CD4-positive, alpha-beta memory T cell (primary cell): Measurements from ENCODE around the gene GPR139. TPM values are rescaled to one million over a fixed set of nuclear protein-coding genes. Genes with fewer than 3 reads are reported as not detected.

Experiments used
- CTCF ChIA-PET: fragments of 350-600 bp; sonication (Branson Sonifier 250); formaldehyde crosslinking; loops from one replicate; lab custom pipeline; 2021; ENCODE audit warnings: inconsistent platforms; ENCODE audit not compliant: partially characterized antibody; lab: Charles Lee
- POLR2A ChIA-PET: fragments of 350-600 bp; sonication (Branson Sonifier 250); formaldehyde crosslinking; loops from one replicate; lab custom pipeline; 2021; ENCODE audit not compliant: partially characterized antibody; lab: Charles Lee
- DNase-seq, 5 donors: peaks; one replicate each; pipeline versions ENCODE4 v3.0.0 to v3.0.0-alpha.2; 2020 to 2022; ENCODE audit warnings: mixed read lengths in 1 of 5
- H3K27ac ChIP-seq: one replicate; pipeline ENCODE4 v1.7.0; 2013; ENCODE audit warnings: low read depth, low read length
- H3K27me3 ChIP-seq: 2 replicates; pipeline ENCODE4 v1.7.0; 2013; ENCODE audit warnings: mild to moderate bottlenecking, low read length, moderate library complexity; ENCODE audit not compliant: insufficient read depth
- H3K36me3 ChIP-seq: 2 replicates; pipeline ENCODE4 v1.7.0; 2013; ENCODE audit warnings: mild to moderate bottlenecking, low read length, moderate library complexity; ENCODE audit not compliant: insufficient read depth
- H3K4me1 ChIP-seq: 2 replicates; pipeline ENCODE4 v1.7.0; 2013; ENCODE audit warnings: mild to moderate bottlenecking, low read length, moderate library complexity; ENCODE audit not compliant: insufficient read depth
- H3K4me3 ChIP-seq, 2 donors: one replicate each; pipeline ENCODE4 v1.7.0; 2013; ENCODE audit warnings: low read length in 2 of 2, mild to moderate bottlenecking in 1 of 2
- H3K9me3 ChIP-seq, 2 donors: one replicate each; pipeline ENCODE4 v1.7.0; 2013; ENCODE audit warnings: low read length in 2 of 2, control low read depth in 1 of 2; ENCODE audit not compliant: control insufficient read depth in 1 of 2
- H3K27ac Mint-ChIP-seq, 7 donors: one replicate each; pipeline ENCODE4 v1.8.0; 2020 to 2021; ENCODE audit warnings: mixed read lengths in 7 of 7, mild to moderate bottlenecking in 6 of 7, inconsistent platforms in 3 of 7, moderate library complexity in 3 of 7
- H3K27me3 Mint-ChIP-seq, 2 donors: one replicate each; pipeline ENCODE4 v1.8.0; 2020 to 2021; ENCODE audit warnings: mixed read lengths in 2 of 2
- H3K36me3 Mint-ChIP-seq, 2 donors: one replicate each; pipeline ENCODE4 v1.8.0; 2020 to 2021; ENCODE audit warnings: mixed read lengths in 2 of 2, inconsistent platforms in 1 of 2, mild to moderate bottlenecking in 1 of 2
- H3K4me1 Mint-ChIP-seq, 4 donors: one replicate each; pipeline ENCODE4 v1.8.0; 2020 to 2021; ENCODE audit warnings: mixed read lengths in 4 of 4, mild to moderate bottlenecking in 1 of 4
- H3K4me3 Mint-ChIP-seq, 8 donors: one replicate each; pipeline ENCODE4 v1.8.0; 2020 to 2021; ENCODE audit warnings: mixed read lengths in 8 of 8, mild to moderate bottlenecking in 7 of 8, moderate library complexity in 6 of 8, inconsistent platforms in 3 of 8
- H3K9me3 Mint-ChIP-seq, 8 donors: one replicate each; pipeline ENCODE4 v1.8.0; 2020 to 2021; ENCODE audit warnings: mixed read lengths in 8 of 8, mild to moderate bottlenecking in 5 of 8, inconsistent platforms in 3 of 8, moderate library complexity in 1 of 8
- intact Hi-C: fragments of 100-400 bp; cut with micrococcal nuclease; formaldehyde crosslinking; loops from one replicate; pipeline ENCODE4 v1.15.1; 2023
- polyA plus RNA-seq, 2 donors: library from polyadenylated mRNA; unstranded; fragments of 300-500 nt; fragmentation: Illumina TruSeq; gene quantifications; one replicate each; pipeline ENCODE4 v1.2.3, GENCODE V29; 2021
- total RNA-seq, 2 experiments: library from RNA; stranded (reverse); gene quantifications; one replicate each; pipeline ENCODE4 v1.2.3, GENCODE V29; 2021

Gene GPR139
- total and polyA plus RNA-seq, 4 experiments from 2014 or later = not detected

DNA sequence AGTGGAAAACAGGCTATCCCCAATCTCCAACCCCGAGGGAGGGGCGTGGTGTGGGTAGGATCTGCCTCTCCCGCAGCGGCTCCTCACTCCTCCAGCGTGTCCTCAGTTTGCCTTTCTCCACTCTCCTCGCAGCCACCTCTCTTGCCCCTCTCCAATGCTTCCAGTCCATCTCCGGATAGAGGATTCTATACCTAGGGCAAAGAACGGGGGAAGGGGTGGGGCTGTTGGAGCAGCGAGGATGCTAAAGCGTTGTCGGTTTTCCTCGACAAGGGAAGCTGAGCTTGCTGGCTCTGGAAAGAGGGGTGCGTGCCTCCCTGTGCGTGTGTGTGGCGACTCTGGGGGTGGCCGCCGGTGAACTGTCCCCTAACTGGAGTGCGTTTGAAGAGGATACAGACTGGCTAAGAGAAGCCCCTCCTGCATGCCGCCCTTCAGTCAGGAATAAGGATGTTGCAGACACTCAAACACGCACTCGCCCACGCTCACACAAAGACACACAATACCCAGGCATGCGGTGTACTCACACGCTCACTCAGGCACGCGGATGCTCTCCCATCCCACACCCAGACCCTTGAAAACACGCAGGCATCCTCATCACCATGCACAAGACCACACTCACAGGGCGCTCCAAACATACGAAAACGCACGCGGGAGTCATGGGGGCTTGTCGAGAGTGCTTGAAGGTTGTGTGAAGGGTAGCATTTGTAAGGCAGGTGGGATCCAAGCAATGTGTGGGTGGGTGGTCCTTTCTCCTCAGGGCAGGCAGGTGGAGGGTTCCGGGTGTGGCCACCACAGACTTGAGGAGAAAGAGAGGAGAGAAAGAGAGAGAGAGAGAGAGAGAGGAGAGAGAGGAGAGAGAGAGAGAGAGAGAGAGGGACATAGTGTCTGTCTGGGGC, 655 bp upstream of the GPR139 start:
- no peak overlapping the region for H3K27ac Mint-ChIP-seq

DNA sequence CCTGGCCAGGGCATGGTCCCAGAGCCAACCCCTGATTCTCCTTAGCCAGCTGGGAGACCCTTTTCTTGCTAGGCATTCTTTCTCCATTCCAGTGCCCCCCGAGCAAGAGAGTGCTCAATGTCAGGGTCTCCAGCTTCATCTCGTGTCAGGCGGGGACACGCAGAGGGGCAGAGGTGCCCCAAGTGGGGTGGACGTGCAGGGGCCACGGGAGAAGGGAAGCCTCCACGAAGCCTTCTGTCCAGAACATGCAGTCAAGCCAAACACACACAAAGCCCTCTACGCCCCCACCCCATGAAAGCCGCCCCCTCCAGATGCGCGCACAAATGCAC, 852 bp downstream of the GPR139 start:
- Mint-ChIP-seq H3K27ac (no peak overlapping the region), H3K9me3 (peaks cover 0 to 20% (median 5%) of the 10 kb centered on the region in 8 donors)

More for the DNA sequence above, 655 bp upstream of the GPR139 start:
- Mint-ChIP-seq H3K4me3 (no peak overlapping the region), H3K4me1 (no peaks in the 10 kb centered on the region), H3K27me3 (peaks cover 20 to 26% of the 10 kb centered on the region in 2 donors), H3K9me3 (peaks cover 0 to 12% (median 3%) of the 10 kb centered on the region in 8 donors), H3K36me3 (no peaks in the 10 kb centered on the region)
- POLR2A ChIA-PET = no interaction called here
- DNase-seq = no peak
- Histone ChIP-seq H3K4me3 (no peak overlapping the region), H3K27me3 (no peaks in the 10 kb centered on the region), H3K36me3 (no peaks in the 10 kb centered on the region), H3K27ac (no peak overlapping the region), H3K9me3 (no peaks in the 10 kb centered on the region), H3K4me1 (no peaks in the 10 kb centered on the region)
- intact Hi-C loops = no loop called here
- CTCF ChIA-PET = no interaction called here

DNA sequence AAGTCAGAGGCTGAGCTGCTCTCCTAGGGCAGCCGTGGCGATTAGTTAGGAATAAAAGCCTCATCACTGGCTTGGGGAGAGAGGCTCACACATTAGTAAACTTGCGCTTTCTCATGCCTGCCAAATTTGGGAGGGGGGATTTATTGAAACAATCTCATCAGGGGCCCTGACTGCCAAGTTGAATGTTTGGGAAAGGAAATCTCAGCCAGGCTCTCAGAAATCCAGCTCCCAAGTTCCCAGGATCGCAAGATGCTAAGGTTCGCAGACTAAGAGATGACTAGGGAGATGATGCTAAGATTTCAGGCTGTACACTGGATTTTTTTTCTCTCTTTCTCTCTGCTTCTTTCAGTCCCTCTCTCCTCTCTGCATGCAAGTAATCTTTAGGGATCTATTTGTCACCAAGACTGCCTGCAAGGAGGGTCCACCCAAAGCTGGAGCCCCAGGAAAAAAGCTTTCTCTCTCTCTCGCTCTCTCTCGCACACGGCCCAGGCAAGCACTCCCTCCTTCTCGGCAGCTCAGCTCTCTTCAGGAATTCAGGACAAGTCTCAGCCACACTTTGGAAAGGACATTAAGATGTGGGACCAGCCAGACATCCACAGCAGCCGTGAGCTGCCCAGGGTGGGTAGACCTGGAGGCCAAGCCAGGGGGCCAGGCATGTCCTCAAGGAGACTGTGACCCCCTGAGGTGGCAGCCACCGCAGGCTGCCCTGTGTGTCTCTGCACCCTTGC, 1.4 kb downstream of the GPR139 start:
- ChIA-PET CTCF (no interaction called here), POLR2A (no interaction called here)
- no peak overlapping the region for H3K4me3 ChIP-seq
- DNase-seq = no peak
- no peaks in the 10 kb centered on the region for H3K27me3 ChIP-seq
- H3K4me1 Mint-ChIP-seq = no peaks in the 10 kb centered on the region
- H3K9me3 Mint-ChIP-seq = peaks cover 0 to 24% (median 7%) of the 10 kb centered on the region in 8 donors
- no peak overlapping the region for H3K27ac ChIP-seq
- intact Hi-C loops = no loop called here
- H3K4me3 Mint-ChIP-seq = no peak overlapping the region
- no peaks in the 10 kb centered on the region for H3K4me1 ChIP-seq
- no peak overlapping the region for H3K27ac Mint-ChIP-seq
- no peaks in the 10 kb centered on the region for H3K36me3 Mint-ChIP-seq
- H3K9me3 ChIP-seq = no peaks in the 10 kb centered on the region
- H3K36me3 ChIP-seq = no peaks in the 10 kb centered on the region
- peaks cover 20 to 22% of the 10 kb centered on the region in 2 donors for H3K27me3 Mint-ChIP-seq

More for the DNA sequence above, 852 bp downstream of the GPR139 start:
- H3K27ac ChIP-seq = no peak overlapping the region
- H3K4me1 ChIP-seq = no peaks in the 10 kb centered on the region
- H3K27me3 ChIP-seq = no peaks in the 10 kb centered on the region
- intact Hi-C loops = no loop called here
- Mint-ChIP-seq H3K4me1 (no peaks in the 10 kb centered on the region), H3K4me3 (no peak overlapping the region), H3K27me3 (peaks cover 20 to 22% of the 10 kb centered on the region in 2 donors), H3K36me3 (no peaks in the 10 kb centered on the region)
- H3K9me3 ChIP-seq = no peaks in the 10 kb centered on the region
- DNase-seq = no peak
- no peaks in the 10 kb centered on the region for H3K36me3 ChIP-seq
- ChIA-PET CTCF (no interaction called here), POLR2A (no interaction called here)
- no peak overlapping the region for H3K4me3 ChIP-seq

DNA sequence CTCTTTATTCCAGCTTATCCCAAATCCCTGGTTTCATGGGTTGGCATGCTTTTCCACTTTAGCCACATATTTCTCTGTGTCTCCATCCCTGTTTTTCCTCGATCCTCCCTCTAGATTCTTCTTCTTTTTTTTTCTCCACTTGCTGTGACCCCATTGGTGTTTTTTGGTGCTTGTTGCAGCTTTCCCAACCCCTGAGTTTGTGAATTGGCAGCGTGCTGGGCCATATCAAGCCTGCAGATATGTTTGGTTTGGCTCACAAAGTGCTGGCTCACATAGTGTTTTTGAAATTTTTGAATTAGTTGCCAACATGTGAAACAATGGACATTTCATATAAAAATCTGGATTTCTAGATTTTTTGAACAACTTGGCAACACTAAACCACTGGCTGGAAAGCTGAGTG, 8.8 kb downstream of the GPR139 start:
- H3K36me3 ChIP-seq = no peaks in the 10 kb centered on the region
- CTCF ChIA-PET = interaction anchor here (1.1 kb wide), 1 partner anchor 9 kb away, joined by 3 read pairs; no protein-coding TSS in a partner anchor
- peaks cover 2 to 5% of the 10 kb centered on the region in 2 donors for H3K27me3 Mint-ChIP-seq
- POLR2A ChIA-PET = no interaction called here
- no peak overlapping the region for H3K27ac ChIP-seq
- no peak for DNase-seq
- no peaks in the 10 kb centered on the region for H3K36me3 Mint-ChIP-seq
- no peak overlapping the region for H3K4me3 Mint-ChIP-seq
- no peaks in the 10 kb centered on the region for H3K4me1 ChIP-seq
- peaks cover 4 to 23% (median 9%) of the 10 kb centered on the region in 8 donors for H3K9me3 Mint-ChIP-seq
- H3K4me1 Mint-ChIP-seq = no peaks in the 10 kb centered on the region
- H3K9me3 ChIP-seq = no peaks in the 10 kb centered on the region
- no peak overlapping the region for H3K4me3 ChIP-seq
- H3K27ac Mint-ChIP-seq = no peak overlapping the region
- intact Hi-C loops = no loop called here
- no peaks in the 10 kb centered on the region for H3K27me3 ChIP-seq

DNA sequence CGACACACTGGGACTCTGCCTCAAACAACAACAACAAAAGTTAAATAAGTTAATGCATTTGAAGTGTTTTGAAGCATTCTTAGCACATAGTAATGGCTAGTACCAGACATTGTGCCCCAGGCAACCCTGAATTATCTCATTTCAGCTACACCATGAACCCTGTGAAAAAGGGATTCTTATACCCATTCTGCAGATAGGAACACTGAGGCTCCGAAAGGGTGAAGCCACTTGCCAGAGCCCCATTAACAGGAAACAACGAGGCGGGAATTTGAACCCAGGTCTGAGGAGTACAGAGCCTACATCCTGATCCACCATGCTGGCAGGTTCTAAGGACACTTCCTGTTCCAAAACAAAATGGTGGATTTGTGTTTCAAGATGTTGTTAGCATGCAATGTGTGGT, 9.2 kb downstream of the GPR139 start:
- H3K27me3 Mint-ChIP-seq = peaks cover 2 to 5% of the 10 kb centered on the region in 2 donors
- Histone ChIP-seq H3K4me1 (no peaks in the 10 kb centered on the region), H3K27me3 (no peaks in the 10 kb centered on the region), H3K36me3 (no peaks in the 10 kb centered on the region), H3K4me3 (no peak overlapping the region), H3K27ac (no peak overlapping the region), H3K9me3 (no peaks in the 10 kb centered on the region)
- no peak for DNase-seq
- POLR2A ChIA-PET = no interaction called here
- no peak overlapping the region for H3K27ac Mint-ChIP-seq
- no peaks in the 10 kb centered on the region for H3K36me3 Mint-ChIP-seq
- intact Hi-C loops = no loop called here
- CTCF ChIA-PET = interaction anchor here (1.1 kb wide), 1 partner anchor 8 kb away, joined by 3 read pairs; no protein-coding TSS in a partner anchor
- H3K9me3 Mint-ChIP-seq = peaks cover 4 to 19% (median 8%) of the 10 kb centered on the region in 8 donors
- H3K4me1 Mint-ChIP-seq = no peaks in the 10 kb centered on the region
- no peak overlapping the region for H3K4me3 Mint-ChIP-seq

DNA sequence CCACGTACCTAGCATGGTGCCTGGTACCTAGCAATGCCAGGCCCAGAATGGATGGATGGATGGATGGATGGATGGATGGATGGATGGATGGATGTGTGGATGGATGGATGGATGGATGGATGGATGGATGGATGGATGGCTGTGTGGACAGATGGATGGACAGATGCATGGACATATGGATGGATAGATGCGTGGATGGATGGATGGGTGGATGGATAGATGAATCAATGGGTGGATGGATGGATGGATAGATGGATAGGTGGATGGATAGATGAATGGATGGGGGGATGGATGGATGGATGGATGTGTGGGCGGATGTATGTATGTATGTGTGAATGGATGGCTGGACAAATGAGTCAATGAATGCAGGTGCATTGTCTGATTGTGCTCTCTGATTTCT, 12.6 kb downstream of the GPR139 start:
- Mint-ChIP-seq H3K4me1 (no peaks in the 10 kb centered on the region), H3K27ac (no peak overlapping the region)
- intact Hi-C loops = no loop called here

DNA sequence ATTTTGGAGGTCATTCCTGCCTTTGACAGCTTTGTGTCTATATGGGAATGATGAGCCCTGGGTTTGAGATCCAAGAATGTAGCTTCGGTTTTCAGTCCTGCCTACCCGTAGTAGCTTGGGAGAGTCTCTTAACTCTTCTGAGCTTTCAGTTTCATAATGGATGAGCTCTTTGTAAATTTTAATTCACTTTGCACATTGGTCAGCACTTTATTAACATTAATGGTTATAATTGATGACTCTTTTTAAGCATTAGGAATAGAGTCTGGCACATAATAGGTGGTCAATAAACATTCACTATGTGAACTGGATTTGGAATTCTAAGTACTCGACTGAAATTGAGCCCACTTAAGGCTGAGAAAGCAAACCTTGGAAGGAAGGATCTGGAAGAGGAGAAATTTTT, 17.3 kb downstream of the GPR139 start:
- ChIA-PET POLR2A (no interaction called here), CTCF (interaction anchor here (1.1 kb wide), 1 partner anchor 9 kb away, joined by 3 read pairs; no protein-coding TSS in a partner anchor)
- Mint-ChIP-seq H3K27ac (no peak overlapping the region), H3K4me1 (no peaks in the 10 kb centered on the region), H3K36me3 (no peaks in the 10 kb centered on the region), H3K27me3 (peaks cover 0 to 3% of the 10 kb centered on the region in 2 donors), H3K9me3 (peaks cover 0 to 4% (median under 1%) of the 10 kb centered on the region in 8 donors), H3K4me3 (no peak overlapping the region)
- DNase-seq = no peak
- Histone ChIP-seq H3K9me3 (no peaks in the 10 kb centered on the region), H3K4me1 (no peaks in the 10 kb centered on the region), H3K4me3 (no peak overlapping the region), H3K36me3 (no peaks in the 10 kb centered on the region), H3K27ac (no peak overlapping the region), H3K27me3 (no peaks in the 10 kb centered on the region)
- intact Hi-C loops = no loop called here

More for the DNA sequence above, 12.6 kb downstream of the GPR139 start:
- no peak overlapping the region for H3K27ac ChIP-seq
- no peak overlapping the region for H3K4me3 ChIP-seq
- POLR2A ChIA-PET = no interaction called here
- peaks cover 0 to 6% (median 2%) of the 10 kb centered on the region in 8 donors for H3K9me3 Mint-ChIP-seq
- no peaks in the 10 kb centered on the region for H3K36me3 ChIP-seq
- no peaks in the 10 kb centered on the region for H3K4me1 ChIP-seq
- H3K36me3 Mint-ChIP-seq = no peaks in the 10 kb centered on the region
- no peaks in the 10 kb centered on the region for H3K9me3 ChIP-seq
- H3K27me3 ChIP-seq = no peaks in the 10 kb centered on the region
- H3K4me3 Mint-ChIP-seq = no peak overlapping the region
- no peak for DNase-seq
- H3K27me3 Mint-ChIP-seq = peaks cover 2 to 5% of the 10 kb centered on the region in 2 donors
- CTCF ChIA-PET = no interaction called here
